Neuronal stem cell (in vitro differentiated cells): ENCODE results near the gene SCN1A.

Source experiments
- DNase-seq: peaks from one replicate; pipeline ENCODE4 v3.0.0-alpha.2; 2013; ENCODE audit warnings: low spot score
- H2AFZ ChIP-seq: one replicate; pipeline ENCODE4 v1.6.1; 2013; ENCODE audit warnings: mild to moderate bottlenecking, low read length, inconsistent platforms
- H2AK5ac ChIP-seq: 2 replicates; pipeline ENCODE4 v1.6.1; 2013; ENCODE audit warnings: low read depth, mild to moderate bottlenecking, inconsistent platforms, low read length, moderate library complexity, mixed read lengths
- H2BK120ac ChIP-seq: 2 replicates; pipeline ENCODE4 v1.6.1; 2013; ENCODE audit warnings: low read depth, mild to moderate bottlenecking, inconsistent platforms, low read length, moderate library complexity, mixed read lengths
- H2BK12ac ChIP-seq: one replicate; pipeline ENCODE4 v1.6.1; 2013; ENCODE audit warnings: low read length, inconsistent platforms
- H2BK15ac ChIP-seq: 2 replicates; pipeline ENCODE4 v1.6.1; 2013; ENCODE audit warnings: mild to moderate bottlenecking, low read length, inconsistent platforms, mixed read lengths
- H2BK5ac ChIP-seq: one replicate; pipeline ENCODE4 v1.6.1; 2013; ENCODE audit warnings: inconsistent platforms, mild to moderate bottlenecking, low read length, moderate library complexity
- H3K14ac ChIP-seq: one replicate; pipeline ENCODE4 v1.6.1; 2013; ENCODE audit warnings: low read length, inconsistent platforms
- H3K18ac ChIP-seq: 2 replicates; pipeline ENCODE4 v1.6.1; 2013; ENCODE audit warnings: low read length, inconsistent platforms
- H3K23ac ChIP-seq: 2 replicates; pipeline ENCODE4 v1.6.1; 2013; ENCODE audit warnings: low read depth, mild to moderate bottlenecking, mixed read lengths, low read length, inconsistent platforms; ENCODE audit not compliant: poor library complexity
- H3K27ac ChIP-seq: replicated peaks from 3 replicates; pipeline ENCODE4 v1.5.1; 2013; ENCODE audit warnings: low read length, inconsistent platforms
- H3K27me3 ChIP-seq, 3 experiments: 2 replicates each; pipeline ENCODE4 v1.6.1; 2013; ENCODE audit warnings: low read length in 3 of 3, mild to moderate bottlenecking in 2 of 3, inconsistent platforms in 1 of 3, low read depth in 1 of 3, mixed read lengths in 1 of 3, moderate library complexity in 1 of 3; ENCODE audit not compliant: control insufficient read depth in 3 of 3, insufficient read depth in 3 of 3
- H3K36me3 ChIP-seq, 2 donors: replicated peaks in 1 of 2; 2 replicates each; pipeline ENCODE4 v1.6.1; 2013; ENCODE audit warnings: low read length in 2 of 2; ENCODE audit not compliant: control insufficient read depth in 2 of 2, insufficient read depth in 2 of 2
- H3K4ac ChIP-seq: 2 replicates; pipeline ENCODE4 v1.6.1; 2013; ENCODE audit warnings: inconsistent platforms, mild to moderate bottlenecking, low read length, moderate library complexity
- H3K4me1 ChIP-seq, 2 donors: 1 replicate in 1 of 2; 2 replicates in 1 of 2; pipeline ENCODE4 v1.6.1; 2013; ENCODE audit warnings: low read length in 2 of 2, low read depth in 1 of 2; ENCODE audit not compliant: control insufficient read depth in 2 of 2, insufficient read depth in 1 of 2
- H3K4me2 ChIP-seq: one replicate; pipeline ENCODE4 v1.6.1; 2013; ENCODE audit warnings: mild to moderate bottlenecking, low read length, inconsistent platforms; ENCODE audit not compliant: insufficient read depth, poor library complexity, severe bottlenecking
- H3K4me3 ChIP-seq, 2 donors: 2 replicates each; pipeline ENCODE4 v1.5.1; 2013; ENCODE audit warnings: low read length in 2 of 2, mild to moderate bottlenecking in 2 of 2, inconsistent platforms in 1 of 2, moderate library complexity in 1 of 2
- H3K79me1 ChIP-seq: one replicate; pipeline ENCODE4 v1.6.1; 2013; ENCODE audit warnings: low read depth, mild to moderate bottlenecking, inconsistent platforms, low read length, moderate library complexity
- H3K9ac ChIP-seq: one replicate; pipeline ENCODE4 v1.6.1; 2013; ENCODE audit warnings: mild to moderate bottlenecking, low read depth, low read length, inconsistent platforms; ENCODE audit not compliant: poor library complexity
- H3K9me3 ChIP-seq, 2 donors: replicated peaks in 1 of 2; 2 replicates each; pipeline versions ENCODE3 to v1.6.1; 2013; ENCODE audit warnings: low read length in 2 of 2, mild to moderate bottlenecking in 2 of 2, inconsistent platforms in 1 of 2, low read depth in 1 of 2, mixed read lengths in 1 of 2, moderate library complexity in 1 of 2; ENCODE audit not compliant: control insufficient read depth in 2 of 2, insufficient read depth in 1 of 2
- H4K8ac ChIP-seq: one replicate; pipeline ENCODE4 v1.6.1; 2013; ENCODE audit warnings: low read depth, mild to moderate bottlenecking, inconsistent platforms, low read length, moderate library complexity
- H4K91ac ChIP-seq: one replicate; pipeline ENCODE4 v1.6.1; 2013; ENCODE audit warnings: low read length, low read depth, mild to moderate bottlenecking, inconsistent platforms; ENCODE audit not compliant: poor library complexity
- WGBS, 2 donors: extraction: QIAGEN DNeasy Blood & Tissue Kit; methylation state at CpG; one replicate each; pipeline ENCODE4 v1.1.7; 2013; ENCODE audit warnings: missing lambda C conversion rate in 2 of 2, mixed read lengths in 1 of 2; ENCODE audit not compliant: insufficient read length in 2 of 2, insufficient replicate concordance in 1 of 2; ENCODE audit errors: extremely low coverage in 2 of 2; 5-methylcytosine and 5-hydroxymethylcytosine counted together

Gene SCN1A

GRCh38 chr2:166057370-166058164 is 70.3 kb downstream of the SCN1A start:
- no peak overlapping the region for H2AFZ ChIP-seq
- H2BK5ac ChIP-seq: no peak overlapping the region
- no CpG with 5 or more reads among the region's 4 CpGs for WGBS, 2 donors
- H3K23ac ChIP-seq: no peak overlapping the region
- H3K14ac ChIP-seq: no peak overlapping the region
- H2BK15ac ChIP-seq: no peak overlapping the region
- no peak overlapping the region for H3K9ac ChIP-seq
- H4K8ac ChIP-seq: no peak overlapping the region
- no peak overlapping the region for H3K4me2 ChIP-seq
- no peak overlapping the region for H2BK120ac ChIP-seq
- H3K4me3 ChIP-seq: no peak overlapping the region
- H3K4me1 ChIP-seq: no peaks in the 10 kb centered on the region
- H3K27ac ChIP-seq: no peak overlapping the region
- no peak overlapping the region for H2AK5ac ChIP-seq
- DNase-seq: peak; percentile 2
- H3K9me3 ChIP-seq: no peaks in the 10 kb centered on the region
- no peak overlapping the region for H2BK12ac ChIP-seq
- H3K4ac ChIP-seq: no peak overlapping the region
- H4K91ac ChIP-seq: no peak overlapping the region
- no peaks in the 10 kb centered on the region for H3K27me3 ChIP-seq
- no peaks in the 10 kb centered on the region for H3K79me1 ChIP-seq
- no peaks in the 10 kb centered on the region for H3K36me3 ChIP-seq
- H3K18ac ChIP-seq: no peak overlapping the region

- Histone ChIP-seq H3K14ac (no peak overlapping the region), H3K4ac (no peak overlapping the region), H3K18ac (no peak overlapping the region), H2BK12ac (no peak overlapping the region), H3K4me3 (no peak overlapping the region), H4K91ac (no peak overlapping the region), H3K27ac (no peak overlapping the region), H3K23ac (no peak overlapping the region), H2BK15ac (no peak overlapping the region), H3K27me3 (no peaks in the 10 kb centered on the region), H2AFZ (peak overlapping the region; percentile 66), H3K4me1 (peaks cover 0 to 2% of the 10 kb centered on the region in 2 donors), H3K9ac (no peak overlapping the region), H3K36me3 (no peaks in the 10 kb centered on the region), H2BK5ac (no peak overlapping the region), H2BK120ac (no peak overlapping the region), H3K9me3 (no peaks in the 10 kb centered on the region), H3K79me1 (no peaks in the 10 kb centered on the region), H2AK5ac (no peak overlapping the region), H4K8ac (no peak overlapping the region), H3K4me2 (no peak overlapping the region)
- no CpG with 5 or more reads among the region's 5 CpGs for WGBS, 2 donors
- DNase-seq: no peak
Observed at GRCh38 chr2:166044853-166045483, 82.9 kb downstream of the SCN1A start.

GRCh38 chr2:166042768-166043390 is 84.9 kb downstream of the SCN1A start:
- Histone ChIP-seq H3K4me1 (peaks cover 0 to 2% of the 10 kb centered on the region in 2 donors), H3K9ac (no peak overlapping the region)

GRCh38 chr2:166042356-166042755 is 85.5 kb downstream of the SCN1A start:
- no peaks in the 10 kb centered on the region for H3K9me3 ChIP-seq
- no peak overlapping the region for H3K9ac ChIP-seq
- H3K14ac ChIP-seq: no peak overlapping the region
- H3K36me3 ChIP-seq: no peaks in the 10 kb centered on the region
- H3K27me3 ChIP-seq: no peaks in the 10 kb centered on the region
- H2BK120ac ChIP-seq: no peak overlapping the region
- H3K18ac ChIP-seq: no peak overlapping the region
- H3K4me1 ChIP-seq: peaks cover 0 to 2% of the 10 kb centered on the region in 2 donors
- no peak for DNase-seq
- H3K27ac ChIP-seq: no peak overlapping the region
- H2BK12ac ChIP-seq: no peak overlapping the region
- H2AFZ ChIP-seq: no peak overlapping the region
- no peak overlapping the region for H4K8ac ChIP-seq
- H2BK5ac ChIP-seq: no peak overlapping the region
- no CpG with 5 or more reads among the region's 1 CpG for WGBS, 2 donors
- no peak overlapping the region for H3K4me3 ChIP-seq
- no peak overlapping the region for H4K91ac ChIP-seq
- no peak overlapping the region for H3K23ac ChIP-seq
- no peak overlapping the region for H2BK15ac ChIP-seq
- no peak overlapping the region for H3K4me2 ChIP-seq
- H3K79me1 ChIP-seq: no peaks in the 10 kb centered on the region
- no peak overlapping the region for H2AK5ac ChIP-seq
- no peak overlapping the region for H3K4ac ChIP-seq

More at GRCh38 chr2:166042768-166043390, 84.9 kb downstream of the SCN1A start:
- Histone ChIP-seq H2BK12ac (no peak overlapping the region), H2AFZ (no peak overlapping the region), H3K4me2 (no peak overlapping the region), H3K14ac (no peak overlapping the region), H3K9me3 (no peaks in the 10 kb centered on the region), H2BK5ac (no peak overlapping the region), H4K8ac (no peak overlapping the region), H2BK15ac (no peak overlapping the region), H3K27ac (no peak overlapping the region), H3K27me3 (no peaks in the 10 kb centered on the region), H3K23ac (no peak overlapping the region), H3K79me1 (no peaks in the 10 kb centered on the region), H3K18ac (no peak overlapping the region), H3K36me3 (no peaks in the 10 kb centered on the region), H3K4ac (no peak overlapping the region), H2AK5ac (no peak overlapping the region), H4K91ac (no peak overlapping the region), H2BK120ac (no peak overlapping the region), H3K4me3 (no peak overlapping the region)
- DNase-seq: no peak
